SU-DHL-6 (cell line): Measurements from ENCODE around the gene CYP39A1.

Source experiments
- H2AFZ ChIP-seq: fragments of 200-600 bp; sonication (generic); 2 replicates; pipeline ENCODE4 v1.6.1; 2014; ENCODE audit warnings: low read depth, mild to moderate bottlenecking, moderate library complexity, mixed read lengths, antibody characterized with exemption, low read length; ENCODE audit not compliant: severe bottlenecking
- H3F3A ChIP-seq: fragments of 200-600 bp; shearing (Covaris generic); 2 replicates; pipeline ENCODE4 v1.6.0; 2016; ENCODE audit warnings: antibody characterized with exemption, mild to moderate bottlenecking; ENCODE audit not compliant: insufficient read depth
- H3K27ac ChIP-seq: fragments of 200-600 bp; sonication (generic); 2 replicates; pipeline ENCODE4 v1.5.1; 2016; ENCODE audit warnings: low read depth, mild to moderate bottlenecking, low read length, moderate library complexity, mixed read lengths
- H3K27me3 ChIP-seq: fragments of 200-600 bp; sonication (generic), shearing (Covaris generic); 2 replicates; pipeline ENCODE4 v1.6.0; 2014; ENCODE audit warnings: mild to moderate bottlenecking, low read length
- H3K36me3 ChIP-seq: fragments of 200-600 bp; sonication (generic); 2 replicates; pipeline ENCODE4 v1.6.1; 2014; ENCODE audit warnings: mild to moderate bottlenecking, low read length, mixed read lengths
- H3K4me2 ChIP-seq: fragments of 300-600, 200-600 bp; shearing (Covaris generic), sonication (generic); 2 replicates; pipeline ENCODE4 v1.6.0; 2014; ENCODE audit warnings: low read length, low read depth, mild to moderate bottlenecking; ENCODE audit not compliant: poor library complexity, severe bottlenecking
- H3K4me3 ChIP-seq: fragments of 200-600 bp; sonication (generic); 2 replicates; pipeline ENCODE4 v1.5.1; 2014; ENCODE audit warnings: antibody characterized with exemption, low read length, mild to moderate bottlenecking, mixed read lengths; ENCODE audit not compliant: insufficient read depth, poor library complexity, severe bottlenecking
- H3K79me2 ChIP-seq: fragments of 200-600 bp; sonication (generic); 2 replicates; pipeline ENCODE4 v1.6.1; 2014; ENCODE audit warnings: mild to moderate bottlenecking, low read length, moderate library complexity; ENCODE audit not compliant: insufficient read depth
- H3K9ac ChIP-seq: fragments of 200-600 bp; sonication (generic); 2 replicates; pipeline ENCODE4 v1.7.0; 2014; ENCODE audit warnings: mild to moderate bottlenecking, low read length
- H3K9me2 ChIP-seq: fragments of 200-600 bp; sonication (generic); replicated peaks from 2 replicates; pipeline ENCODE4 v1.6.1; 2014; ENCODE audit warnings: low read length; ENCODE audit not compliant: insufficient read depth
- H3K9me3 ChIP-seq: fragments of 200-600 bp; sonication (generic); 2 replicates; pipeline ENCODE4 v1.6.1; 2014; ENCODE audit warnings: low read length, mixed read lengths; ENCODE audit not compliant: insufficient read depth
- H4K20me1 ChIP-seq: fragments of 200-600 bp; sonication (generic); 2 replicates; pipeline ENCODE4 v1.6.1; 2014; ENCODE audit warnings: low read depth, mild to moderate bottlenecking, antibody characterized with exemption, low read length, moderate library complexity, mixed read lengths
- CTCF ChIP-seq: fragments of 200-600 bp; sonication (generic); IDR thresholded peaks from one replicate; pipeline ENCODE4 v1.5.1; 2017; ENCODE audit warnings: antibody characterized with exemption, mild to moderate bottlenecking, low read length, moderate library complexity; ENCODE audit not compliant: insufficient read depth, poor library complexity, severe bottlenecking
- EZH2phosphoT487 ChIP-seq: fragments of 200-600 bp; sonication (generic), shearing (Covaris generic); conservative IDR thresholded peaks from 2 replicates; pipeline ENCODE4 v1.6.1; 2018; ENCODE audit warnings: mild to moderate bottlenecking, antibody characterized with exemption, low read length, moderate library complexity, mixed read lengths

Gene CYP39A1

GRCh38 chr6:46525583-46525982, 127.0 kb downstream of the CYP39A1 start:
- H3F3A ChIP-seq: no peaks in the 10 kb centered on the region
- H4K20me1 ChIP-seq: no peaks in the 10 kb centered on the region
- no peaks in the 10 kb centered on the region for H3K36me3 ChIP-seq
- no peaks in the 10 kb centered on the region for H3K79me2 ChIP-seq
- no peak overlapping the region for H3K27ac ChIP-seq
- no peak overlapping the region for H3K4me3 ChIP-seq
- no peaks in the 10 kb centered on the region for H3K27me3 ChIP-seq
- H3K4me2 ChIP-seq: no peak overlapping the region
- H3K9me2 ChIP-seq: no peaks in the 10 kb centered on the region
- H2AFZ ChIP-seq: no peak overlapping the region
- TF ChIP-seq CTCF (no peak), EZH2phosphoT487 (no peak)
- no peak overlapping the region for H3K9ac ChIP-seq
- no peaks in the 10 kb centered on the region for H3K9me3 ChIP-seq

GRCh38 chr6:46521464-46521971, 131.1 kb downstream of the CYP39A1 start:
- H3K9me2 ChIP-seq: no peaks in the 10 kb centered on the region
- H3F3A ChIP-seq: no peaks in the 10 kb centered on the region
- no peaks in the 10 kb centered on the region for H3K36me3 ChIP-seq
- no peak overlapping the region for H2AFZ ChIP-seq
- no peaks in the 10 kb centered on the region for H3K27me3 ChIP-seq
- H4K20me1 ChIP-seq: no peaks in the 10 kb centered on the region
- H3K4me3 ChIP-seq: no peak overlapping the region
- H3K4me2 ChIP-seq: no peak overlapping the region
- TF ChIP-seq CTCF (no peak), EZH2phosphoT487 (no peak)
- no peak overlapping the region for H3K27ac ChIP-seq
- H3K9me3 ChIP-seq: no peaks in the 10 kb centered on the region
- no peaks in the 10 kb centered on the region for H3K79me2 ChIP-seq
- H3K9ac ChIP-seq: no peak overlapping the region

GRCh38 chr6:46517202-46517601, 135.4 kb downstream of the CYP39A1 start:
- no peaks in the 10 kb centered on the region for H3K36me3 ChIP-seq
- TF ChIP-seq EZH2phosphoT487: no peak
- TF ChIP-seq CTCF: no peak
- H2AFZ ChIP-seq: no peak overlapping the region
- H4K20me1 ChIP-seq: no peaks in the 10 kb centered on the region
- H3K9me3 ChIP-seq: no peaks in the 10 kb centered on the region
- H3K9me2 ChIP-seq: no peaks in the 10 kb centered on the region
- no peaks in the 10 kb centered on the region for H3F3A ChIP-seq
- H3K27ac ChIP-seq: no peak overlapping the region
- H3K4me2 ChIP-seq: no peak overlapping the region
- H3K9ac ChIP-seq: no peak overlapping the region
- H3K4me3 ChIP-seq: no peak overlapping the region
- no peaks in the 10 kb centered on the region for H3K79me2 ChIP-seq
- no peaks in the 10 kb centered on the region for H3K27me3 ChIP-seq
